Activated T-cell treated with anti-CD3 and anti-CD28 coated beads for 24 hours (primary cell): ENCODE measurements around the gene OBSL1.

Source experiments
- DNase-seq: peaks from one replicate; pipeline ENCODE4 v3.0.0-alpha.2; 2020; ENCODE audit warnings: low read depth

Gene OBSL1

DNA sequence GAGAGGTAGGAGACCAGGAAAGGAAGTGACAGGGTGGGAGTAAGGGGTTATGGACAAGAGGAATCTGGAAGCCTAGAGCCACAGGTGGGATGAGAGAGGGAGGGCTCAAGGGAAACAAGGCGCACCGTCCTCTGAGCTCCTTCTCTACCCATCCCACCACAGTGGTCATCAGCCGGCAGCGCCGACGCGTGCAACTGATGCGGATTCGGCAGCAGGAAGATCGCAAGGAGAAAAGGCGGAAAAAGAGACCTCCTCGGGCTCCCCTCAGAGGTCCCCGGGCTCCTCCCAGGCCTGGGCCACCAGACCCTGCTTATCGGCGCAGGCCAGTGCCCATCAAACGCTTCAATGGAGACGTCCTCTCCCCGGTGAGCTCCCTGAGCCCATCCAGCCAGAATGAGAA, 22.3 kb downstream of the OBSL1 start:
- no peak for DNase-seq

DNA sequence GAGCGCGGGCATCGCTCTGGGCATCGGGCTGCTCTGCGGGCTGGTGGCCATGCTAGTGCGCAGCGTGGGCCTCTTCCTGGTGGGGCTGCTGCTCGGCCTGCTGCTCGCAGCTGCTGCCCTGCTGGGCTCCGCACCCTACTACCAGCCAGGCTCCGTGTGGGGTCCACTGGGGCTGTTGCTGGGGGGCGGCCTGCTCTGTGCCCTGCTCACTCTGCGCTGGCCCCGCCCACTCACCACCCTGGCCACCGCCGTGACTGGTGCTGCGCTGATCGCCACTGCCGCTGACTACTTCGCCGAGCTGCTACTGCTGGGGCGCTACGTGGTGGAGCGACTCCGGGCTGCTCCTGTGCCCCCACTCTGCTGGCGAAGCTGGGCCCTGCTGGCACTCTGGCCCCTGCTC, 23.7 kb downstream of the OBSL1 start:
- no peak for DNase-seq

DNA sequence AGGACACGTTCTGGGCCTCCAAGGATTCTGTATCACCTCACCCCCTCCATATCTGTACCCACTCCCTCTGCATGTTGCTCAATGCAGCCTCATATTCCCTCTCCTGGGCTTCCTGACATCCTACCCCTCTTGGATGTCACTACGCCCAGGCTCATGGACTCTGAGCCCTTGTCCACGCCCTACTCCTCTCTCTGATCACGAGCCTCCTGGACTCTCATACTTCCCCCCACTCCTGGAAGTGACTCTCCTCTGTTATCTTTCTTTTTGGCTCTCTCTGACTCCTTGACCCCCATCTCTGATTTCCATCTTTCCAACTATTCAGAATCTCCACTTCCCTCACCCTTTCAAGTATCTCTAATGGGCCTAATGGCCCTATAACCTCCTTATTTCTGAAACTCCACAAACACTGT, 25.4 kb downstream of the OBSL1 start:
- no peak for DNase-seq

DNA sequence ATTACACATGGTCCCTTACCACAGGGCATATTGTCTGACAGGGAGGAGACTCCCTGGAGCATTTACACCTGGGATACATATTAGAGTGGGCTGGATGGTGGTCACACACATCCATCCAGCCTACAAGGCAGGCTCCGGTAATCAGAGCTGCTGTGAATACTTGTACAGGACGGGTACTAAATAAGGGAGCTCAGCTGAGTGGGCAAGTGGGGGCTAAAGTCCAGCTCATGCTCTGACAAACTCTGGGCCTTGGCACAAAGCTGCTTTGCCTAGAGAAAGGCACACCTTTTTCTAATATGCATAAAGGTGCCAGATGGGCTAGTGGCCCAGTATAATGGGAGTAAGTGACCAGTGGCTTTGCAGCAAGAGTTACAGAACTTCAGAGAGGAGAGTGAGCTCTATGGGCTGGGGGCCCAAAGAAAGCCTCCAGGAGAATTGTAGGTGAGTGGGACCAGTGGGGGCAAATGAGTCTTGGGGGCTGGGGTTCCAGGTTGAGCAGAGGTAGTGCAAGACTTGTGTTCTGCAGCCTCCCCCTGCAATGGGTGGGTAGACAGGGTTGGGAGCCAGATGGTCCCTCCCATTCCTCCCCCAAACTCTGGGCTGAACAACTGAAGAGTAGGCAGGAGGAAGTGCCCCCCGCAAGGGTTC, 25.9 kb downstream of the OBSL1 start:
- no peak for DNase-seq

DNA sequence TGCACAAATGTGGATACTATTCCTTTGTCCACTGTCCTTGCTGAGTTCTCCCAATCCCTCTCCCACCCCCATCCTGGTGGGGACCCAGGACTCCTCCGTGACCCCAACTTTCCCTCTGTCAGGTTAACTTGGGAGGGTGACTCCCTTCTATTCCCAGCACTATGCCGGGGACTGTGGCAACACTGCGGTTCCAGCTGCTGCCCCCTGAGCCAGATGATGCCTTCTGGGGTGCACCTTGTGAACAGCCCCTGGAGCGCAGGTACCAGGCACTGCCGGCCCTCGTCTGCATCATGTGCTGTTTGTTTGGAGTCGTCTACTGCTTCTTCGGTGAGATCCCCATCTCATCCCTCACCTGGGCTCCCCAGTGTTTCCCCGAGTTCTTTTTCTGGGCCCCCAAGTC, 26.8 kb downstream of the OBSL1 start:
- DNase-seq, result no peak

DNA sequence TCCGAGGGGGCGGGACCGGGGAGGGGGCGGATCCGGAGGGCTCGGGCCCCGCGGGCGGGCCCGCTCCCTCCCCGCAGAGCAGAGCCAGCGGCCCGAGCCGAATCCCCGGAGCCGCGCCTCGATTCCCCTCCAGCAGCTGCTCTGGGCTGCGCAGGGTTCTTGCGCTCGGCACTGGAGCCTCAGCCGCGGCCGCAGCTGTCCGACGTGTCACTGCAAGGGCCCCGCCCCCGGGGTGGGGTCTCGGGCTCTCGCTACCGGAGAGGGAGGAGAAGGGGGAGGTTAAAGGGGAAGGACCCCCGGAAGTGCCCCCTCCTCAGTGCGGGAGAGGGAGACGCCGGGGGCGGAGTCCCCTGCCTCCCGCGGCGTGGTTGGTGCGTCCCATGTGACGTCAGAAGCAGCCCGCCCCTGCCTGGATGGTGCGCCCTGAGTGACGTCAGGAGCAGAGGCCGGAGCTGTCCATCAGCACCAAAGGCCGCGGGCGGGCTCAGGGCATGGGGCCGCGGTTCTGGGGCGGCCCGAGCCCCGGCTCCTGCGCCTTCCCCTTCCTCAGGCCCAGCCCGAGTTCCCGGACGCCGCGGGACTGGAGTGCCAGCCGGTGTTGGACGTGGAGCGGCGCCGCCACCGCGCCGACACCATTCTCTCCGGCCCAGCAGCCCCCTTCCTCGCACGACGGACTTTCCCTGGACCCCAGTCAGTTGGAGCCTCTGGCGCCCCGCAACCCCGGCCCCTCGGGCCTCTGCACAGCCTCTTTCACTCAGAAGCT, 27.6 kb downstream of the OBSL1 start, which contains the start of the genes CHPF and TMEM198:
TSS of gene CHPF (minus strand) at position 214 of the 763 bp plus-strand sequence. CDS start 271 bp downstream, outside the sequence.
TSS of gene TMEM198 (plus strand) at position 433 of the 763 bp plus-strand sequence. CDS start 700 bp downstream, outside the sequence.
- peak; percentile 92 for DNase-seq

DNA sequence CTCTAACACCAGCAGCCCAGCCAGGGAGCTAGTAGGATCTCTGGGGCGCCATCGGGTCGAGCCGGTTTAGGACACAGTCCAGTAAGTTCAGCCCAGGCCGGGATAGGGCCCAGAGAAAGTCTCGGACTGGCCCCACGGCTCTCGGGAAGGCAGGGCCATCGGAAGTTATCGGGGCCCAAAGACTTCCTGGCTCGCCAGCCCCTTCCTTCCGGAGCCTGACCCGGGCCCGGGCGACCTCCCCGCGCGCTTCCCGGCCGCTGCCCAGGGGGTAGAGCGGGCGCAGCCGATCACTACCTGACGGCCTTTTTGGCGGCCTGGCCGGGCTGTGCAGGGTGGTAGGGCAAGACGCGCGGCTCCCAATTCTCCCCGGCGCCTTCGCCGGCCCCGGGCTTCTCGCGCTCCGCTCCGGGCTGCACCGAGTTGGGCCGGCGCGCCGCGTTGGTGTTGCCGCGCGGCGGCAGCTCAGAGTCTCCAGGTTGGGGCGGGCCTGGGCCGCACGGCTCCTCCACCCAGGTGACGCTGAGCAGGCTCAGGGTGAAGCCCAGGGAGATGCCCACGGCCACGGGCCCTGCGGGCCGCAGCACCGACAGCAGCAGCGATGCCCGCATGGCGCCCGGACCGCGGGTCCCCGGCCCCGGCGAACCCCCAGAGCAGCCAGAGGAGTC, 28.3 kb downstream of the OBSL1 start:
- DNase-seq, result no peak

DNA sequence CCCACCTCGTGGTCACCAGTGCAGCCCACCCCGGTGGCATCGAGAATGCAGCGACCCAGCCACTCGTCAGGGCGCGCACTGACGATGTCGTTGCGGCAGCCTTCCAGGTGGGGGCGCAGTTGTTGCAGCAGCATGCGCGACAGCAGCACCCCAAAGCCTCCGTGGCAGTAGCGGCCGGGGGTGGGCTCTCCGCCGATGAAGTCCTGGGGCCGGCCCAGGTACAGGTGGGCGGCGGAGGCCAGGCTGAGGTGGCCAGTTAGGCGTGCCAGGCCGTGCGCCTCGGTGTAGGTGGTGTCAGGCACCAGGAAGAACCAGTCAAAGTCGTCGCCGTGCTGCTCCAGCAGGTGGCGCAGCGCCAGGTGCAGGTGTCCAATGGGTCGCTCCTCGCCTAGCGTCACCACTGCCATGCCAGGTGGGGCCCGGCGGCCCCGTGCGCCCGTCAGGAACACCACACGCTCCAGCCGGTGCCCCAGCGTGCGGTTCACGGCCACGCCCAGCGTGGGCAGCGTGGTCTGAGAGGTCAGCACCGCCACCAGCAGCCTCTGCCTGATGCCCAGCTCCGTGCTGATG, 29.6 kb downstream of the OBSL1 start:
- peak; percentile 73 for DNase-seq

DNA sequence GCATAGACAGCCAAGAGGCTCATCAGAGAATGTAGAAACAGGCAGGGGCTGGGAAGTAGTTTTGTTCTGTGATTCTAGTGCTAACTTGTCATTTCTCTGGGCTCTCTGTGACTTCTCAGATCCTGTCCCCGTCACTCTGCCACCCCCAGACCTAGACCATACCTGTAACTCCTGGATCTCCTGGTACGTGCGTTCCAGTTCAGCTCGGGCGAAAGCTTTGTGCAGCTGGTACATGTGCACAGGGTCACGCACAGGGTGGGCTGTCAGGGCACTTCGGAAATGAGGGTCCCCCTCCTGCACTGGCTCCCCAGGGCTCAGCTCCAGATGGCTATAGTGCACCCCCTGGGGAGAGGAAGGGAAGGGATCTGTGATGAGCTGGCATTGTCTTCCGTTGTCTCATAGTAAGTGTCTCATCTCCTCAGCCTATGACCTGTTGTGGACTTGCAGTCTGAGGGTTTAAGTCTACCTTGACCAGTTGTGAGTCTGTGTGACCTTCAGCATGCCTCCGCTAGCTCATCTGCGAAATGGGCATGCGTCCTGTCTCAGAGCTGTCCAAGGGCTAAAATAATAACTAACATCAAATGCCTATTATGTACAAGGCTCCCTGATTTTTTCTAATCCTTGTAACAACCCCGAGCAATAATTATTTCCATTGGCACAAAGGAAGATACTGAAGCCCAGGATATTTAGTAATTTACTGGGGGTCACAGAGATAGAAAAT, 30.4 kb downstream of the OBSL1 start:
- no peak for DNase-seq

DNA sequence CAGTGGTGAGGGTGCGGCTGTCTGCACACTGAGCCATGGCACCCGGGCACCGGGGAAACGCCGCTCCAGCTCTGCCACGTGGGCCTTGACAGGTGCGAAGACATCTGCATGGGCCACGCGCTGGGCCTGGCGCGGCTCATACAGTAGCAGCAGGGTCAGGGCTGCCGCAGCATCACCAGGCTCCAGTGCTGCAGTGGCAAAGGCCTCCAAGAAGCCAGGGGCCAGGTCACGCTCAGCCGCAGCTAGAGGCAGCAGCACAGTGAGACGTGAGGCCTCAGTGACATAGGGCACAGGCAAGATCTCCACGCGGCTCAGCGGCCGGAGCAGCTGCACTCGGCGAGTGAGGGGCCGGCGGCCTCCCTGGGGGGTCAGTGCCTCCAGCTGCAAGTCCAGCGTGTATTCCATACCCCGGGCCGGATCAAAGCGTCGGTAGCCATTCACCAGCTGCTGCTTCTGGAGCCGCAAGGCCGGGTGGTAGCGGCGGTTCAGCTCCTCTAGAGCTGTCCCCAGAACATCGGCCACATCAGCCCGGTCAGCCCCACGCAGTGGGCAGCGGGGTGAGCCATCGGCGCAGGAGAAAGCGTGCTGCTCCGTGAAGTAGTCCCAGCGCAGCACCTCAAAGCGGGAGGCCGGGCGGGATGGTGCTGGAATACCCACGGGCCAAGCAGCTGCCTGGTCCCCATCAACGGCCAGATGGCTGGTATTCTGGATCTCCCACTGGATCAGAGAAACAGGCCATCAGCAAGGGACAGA, 31.2 kb downstream of the OBSL1 start:
- no peak for DNase-seq

DNA sequence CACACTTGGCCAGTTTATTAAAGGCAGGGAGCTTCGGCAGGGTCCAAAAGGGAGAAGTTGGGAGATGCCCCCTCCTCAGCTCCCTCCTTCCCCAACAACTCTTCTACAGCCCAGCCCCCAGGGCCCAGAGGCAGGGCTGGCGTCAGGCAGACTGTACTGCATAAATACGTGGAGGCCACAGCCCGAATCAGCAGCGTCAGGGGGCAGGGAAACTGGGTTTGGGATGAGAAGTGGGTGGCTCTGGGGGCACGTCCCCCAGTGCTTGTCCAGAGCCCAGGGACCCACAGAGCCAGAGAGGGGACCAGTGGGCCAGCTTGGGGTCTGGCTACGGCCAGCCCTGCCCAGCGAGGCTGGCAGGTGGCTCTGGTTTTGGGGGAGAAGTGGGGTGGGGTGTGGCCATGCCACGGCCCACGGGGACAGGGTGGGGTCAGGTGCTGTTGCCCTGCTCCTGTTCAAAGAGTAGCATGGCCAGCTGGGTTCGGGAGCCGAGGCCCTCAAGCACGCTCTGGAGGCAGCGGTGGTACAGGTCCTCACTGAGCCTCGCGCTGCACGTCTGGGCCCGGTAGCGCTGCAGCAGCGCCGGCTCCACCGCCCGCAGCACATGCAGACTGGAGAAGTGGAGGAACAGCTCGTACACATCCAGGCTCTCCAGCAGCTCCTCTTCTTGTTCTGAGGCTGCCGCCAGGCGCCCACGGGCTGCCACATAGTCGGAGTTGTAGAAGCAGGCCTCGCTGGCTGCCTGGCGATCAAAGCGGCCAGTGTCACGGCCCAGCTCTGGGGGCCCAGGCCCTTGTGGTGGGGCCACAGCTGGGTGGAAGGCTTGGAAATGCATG, 32.2 kb downstream of the OBSL1 start:
- no peak for DNase-seq

DNA sequence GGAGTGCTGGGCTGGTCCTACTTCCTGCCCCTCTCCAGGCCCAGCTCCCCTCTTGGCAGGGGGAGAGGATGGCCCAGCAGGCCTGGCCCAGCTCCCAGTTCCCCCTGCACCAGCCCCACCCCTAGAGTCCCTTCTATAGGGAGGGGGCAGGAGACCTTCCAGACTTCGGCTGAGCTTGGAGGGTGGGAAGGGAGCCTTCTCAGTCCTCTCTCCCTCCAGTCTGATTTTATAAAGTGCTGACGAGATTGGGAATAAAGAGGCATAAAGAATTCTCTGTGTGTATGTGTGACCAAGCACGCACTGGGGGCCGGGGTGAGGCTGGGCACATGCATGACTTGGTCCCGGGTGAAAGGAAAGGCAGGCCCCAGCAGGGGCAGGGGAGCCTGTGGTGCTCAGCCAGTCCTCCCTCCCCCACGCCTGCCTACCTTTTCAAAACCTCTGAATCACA, 32.8 kb downstream of the OBSL1 start:
- no peak for DNase-seq

DNA sequence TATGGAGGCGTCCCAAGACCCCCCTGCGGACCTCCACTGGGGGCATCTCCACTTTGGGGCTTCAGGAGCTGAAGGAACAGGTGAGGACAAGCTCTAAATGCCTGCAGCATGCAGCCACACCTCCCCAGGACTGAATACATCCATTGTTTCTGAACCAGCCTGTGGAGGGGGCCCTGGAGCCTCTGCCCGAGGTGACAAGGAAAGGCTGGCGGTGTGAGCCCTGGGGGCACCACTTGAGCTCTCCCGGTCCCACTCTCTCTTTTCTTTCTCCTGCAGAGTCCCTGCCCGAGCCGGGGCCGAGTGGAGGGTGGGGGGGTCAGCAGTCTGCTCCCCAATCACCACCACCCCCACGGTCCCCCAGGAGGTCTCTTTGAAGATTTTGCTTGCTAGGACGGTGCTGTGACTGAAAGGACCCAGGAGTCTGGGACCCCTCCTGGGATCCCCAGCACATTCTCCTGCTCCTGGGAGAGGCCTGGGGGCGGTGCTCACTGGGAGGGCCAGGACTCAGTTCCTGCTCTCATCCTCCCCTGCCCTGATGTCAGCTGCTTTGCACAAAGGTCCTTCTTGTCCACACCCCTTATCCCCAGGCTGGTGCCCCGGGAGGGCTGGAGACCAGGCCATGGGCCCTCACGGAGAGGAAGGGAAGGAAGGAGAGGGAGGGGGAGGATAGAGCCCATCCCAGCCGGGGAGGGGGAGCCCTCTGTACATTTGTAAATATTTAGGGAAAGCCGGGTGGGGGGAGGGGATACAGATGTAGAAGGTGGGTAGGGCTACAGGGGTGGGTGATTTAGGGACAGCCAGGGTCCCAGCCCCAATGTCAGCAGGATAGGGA, 33.5 kb downstream of the OBSL1 start:
- no peak for DNase-seq

DNA sequence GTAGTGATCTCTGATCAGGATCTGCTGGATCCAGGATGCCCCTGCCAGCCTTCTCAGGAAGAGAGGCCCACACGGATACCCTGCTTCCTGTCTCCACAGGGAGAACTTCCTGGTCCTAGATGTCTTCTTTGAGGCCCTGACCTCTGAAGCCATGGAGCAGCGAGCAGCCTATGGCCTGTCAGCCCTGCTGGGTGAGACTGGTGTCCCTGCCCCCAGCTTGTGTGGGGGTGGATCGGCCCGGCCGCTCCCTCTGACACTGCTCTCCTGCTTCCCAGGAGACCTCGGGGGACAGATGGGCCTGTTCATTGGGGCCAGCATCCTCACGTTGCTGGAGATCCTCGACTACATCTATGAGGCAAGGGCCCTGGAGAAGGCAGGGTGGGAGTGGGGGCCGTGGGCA, 34.4 kb downstream of the OBSL1 start:
- no peak for DNase-seq

DNA sequence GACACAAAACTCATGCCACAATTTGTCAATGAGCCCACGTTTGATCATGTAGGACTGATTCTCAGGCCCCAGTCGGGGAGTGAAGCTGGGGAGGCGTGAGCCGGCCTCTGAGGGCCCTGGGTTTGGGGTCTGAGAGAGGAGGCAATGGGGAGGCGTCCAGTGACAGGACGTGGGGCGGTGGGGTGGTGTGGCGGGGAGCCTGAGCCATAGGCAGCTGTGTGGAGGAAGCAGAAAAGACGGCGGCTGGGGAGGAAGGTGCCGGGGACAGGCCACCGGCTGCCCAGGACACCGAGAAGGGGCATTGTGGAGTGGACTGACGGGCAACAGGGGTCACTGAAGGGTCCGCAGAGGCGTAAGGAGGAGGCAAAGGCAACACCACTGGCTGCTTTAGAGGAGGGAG, 34.9 kb downstream of the OBSL1 start:
- DNase-seq, result no peak

DNA sequence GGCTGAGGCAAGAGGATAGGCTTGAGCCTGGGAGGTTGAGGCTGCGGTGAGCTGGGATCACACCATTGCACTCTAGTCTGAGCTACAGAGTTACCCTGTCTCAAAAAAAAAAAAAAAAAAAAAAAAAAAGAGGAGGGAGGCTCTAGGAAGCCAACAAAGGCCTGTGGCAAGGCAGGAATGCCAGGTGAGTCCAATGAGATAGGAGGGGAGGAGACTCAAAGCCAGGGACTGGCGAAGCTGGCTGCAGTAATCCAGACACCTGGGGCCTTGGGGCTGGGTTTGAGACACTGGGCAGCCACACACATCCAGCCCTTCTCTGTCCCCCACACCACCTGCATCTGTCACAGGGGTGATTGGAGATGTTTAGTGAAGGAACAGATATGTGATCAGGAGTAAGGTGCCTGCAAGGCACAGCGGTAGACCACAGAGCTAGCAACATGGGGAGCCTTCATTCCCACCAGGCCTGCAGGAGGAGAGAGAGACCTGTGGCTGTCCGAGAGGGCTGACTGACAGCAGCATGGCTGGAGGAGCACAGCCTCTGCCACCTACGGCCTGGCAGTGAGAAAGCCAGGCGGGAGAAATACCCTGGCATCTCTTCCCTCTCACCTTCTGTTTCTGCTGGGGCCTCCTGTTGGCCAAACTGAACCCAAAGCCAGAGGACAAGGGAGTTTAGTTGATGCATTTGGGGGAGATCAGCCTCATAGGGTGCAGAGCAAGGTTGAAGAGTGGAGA, 37.2 kb downstream of the OBSL1 start:
- no peak for DNase-seq

DNA sequence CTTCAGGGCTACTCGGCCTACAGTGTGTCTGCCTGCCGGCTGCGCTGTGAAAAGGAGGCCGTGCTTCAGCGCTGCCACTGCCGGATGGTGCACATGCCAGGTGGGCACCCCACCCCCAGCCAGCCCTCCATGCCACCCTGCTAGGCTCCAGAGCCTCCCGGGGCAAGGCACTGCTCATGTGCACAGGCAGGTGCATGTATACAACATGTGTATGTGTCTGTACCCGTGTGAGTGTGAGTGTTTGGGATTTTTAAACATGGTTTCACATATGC, 39.0 kb downstream of the OBSL1 start:
- DNase-seq, result no peak

DNA sequence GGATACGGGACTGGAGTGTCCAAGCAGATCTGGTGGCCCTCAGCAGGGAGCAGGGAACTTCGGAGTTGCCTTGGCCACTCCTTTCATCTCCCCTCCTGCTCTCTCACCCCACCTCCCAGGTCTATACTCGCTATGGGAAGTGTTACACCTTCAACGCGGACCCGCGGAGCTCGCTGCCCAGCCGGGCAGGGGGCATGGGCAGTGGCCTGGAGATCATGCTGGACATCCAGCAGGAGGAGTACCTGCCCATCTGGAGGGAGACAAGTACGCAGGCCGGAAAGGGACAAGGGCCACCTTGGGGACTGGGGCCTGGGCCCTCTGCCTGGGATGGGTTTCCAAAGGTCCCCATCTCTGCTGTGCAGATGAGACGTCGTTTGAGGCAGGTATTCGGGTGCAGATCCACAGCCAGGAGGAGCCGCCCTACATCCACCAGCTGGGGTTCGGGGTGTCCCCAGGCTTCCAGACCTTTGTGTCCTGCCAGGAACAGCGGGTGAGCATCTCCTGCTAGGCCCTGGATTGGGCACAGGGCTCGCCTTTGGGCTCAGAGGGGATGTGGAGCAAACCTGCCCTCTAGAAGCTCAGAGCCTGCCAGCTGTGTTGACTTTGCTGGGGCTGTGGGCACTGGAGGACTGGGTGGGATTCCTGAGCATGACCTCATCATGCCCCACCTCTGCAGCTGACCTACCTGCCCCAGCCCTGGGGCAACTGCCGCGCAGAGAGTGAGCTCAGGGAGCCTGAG, 39.5 kb downstream of the OBSL1 start:
- DNase-seq, result no peak
